H1 (cell line): ENCODE measurements around the gene PID1.

Source experiments
- ATF3 ChIP-seq: IDR thresholded peaks from 2 replicates; pipeline ENCODE4 v1.6.1; 2011; ENCODE audit warnings: low read depth, mild to moderate bottlenecking, low read length; ENCODE audit not compliant: insufficient read depth
- CEBPB ChIP-seq: IDR thresholded peaks from 2 replicates; pipeline ENCODE4 v1.6.1; 2012; ENCODE audit warnings: low read depth, low read length
- CHD2 ChIP-seq: IDR thresholded peaks from 2 replicates; pipeline ENCODE4 v1.6.1; 2012; ENCODE audit warnings: low read length, improper control_type of control experiment
- CTCF ChIP-seq, 3 experiments: IDR thresholded peaks; 1 replicate in 2 of 3; 2 replicates in 1 of 3; pipeline versions ENCODE4 v1.5.1 to v1.6.1; 2011; ENCODE audit warnings: low read length in 3 of 3, mild to moderate bottlenecking in 3 of 3, inconsistent platforms in 2 of 3, low read depth in 1 of 3, moderate library complexity in 1 of 3; ENCODE audit not compliant: insufficient read depth in 1 of 3; ENCODE audit errors: control extremely low read depth in 1 of 3
- EP300 ChIP-seq, 2 experiments: IDR thresholded peaks; 1 replicate in 1 of 2; 2 replicates in 1 of 2; pipeline ENCODE4 v1.6.1; 2011 to 2012; ENCODE audit warnings: low read depth in 2 of 2, low read length in 2 of 2, mild to moderate bottlenecking in 2 of 2, borderline replicate concordance in 1 of 2, inconsistent platforms in 1 of 2, moderate library complexity in 1 of 2
- EZH2 ChIP-seq: fragments of 200-600 bp; sonication (generic); IDR thresholded peaks from 2 replicates; pipeline ENCODE4 v1.7.1; 2012; ENCODE audit warnings: low read depth, mild to moderate bottlenecking, moderate library complexity, low read length, inconsistent platforms; ENCODE audit not compliant: severe bottlenecking
- JUND ChIP-seq: IDR thresholded peaks from 2 replicates; pipeline ENCODE4 v1.6.1; 2011; ENCODE audit warnings: mild to moderate bottlenecking, improper control_type of control experiment, low read length
- KDM1A ChIP-seq: fragments of 200-600, 300-600 bp; sonication (generic); IDR thresholded peaks from 2 replicates; pipeline ENCODE4 v1.7.1; 2016; ENCODE audit warnings: mild to moderate bottlenecking, low read length, borderline replicate concordance
- MAFK ChIP-seq: IDR thresholded peaks from 2 replicates; pipeline ENCODE4 v1.6.1; 2012; ENCODE audit warnings: low read depth, mild to moderate bottlenecking, improper control_type of control experiment, low read length
- MAX ChIP-seq: IDR thresholded peaks from 2 replicates; pipeline ENCODE4 v1.6.1; 2012; ENCODE audit warnings: inconsistent platforms
- NRF1 ChIP-seq: IDR thresholded peaks from 2 replicates; pipeline ENCODE4 v1.6.1; 2011; ENCODE audit warnings: mild to moderate bottlenecking, low read depth, low read length, improper control_type of control experiment
- POLR2A ChIP-seq, 2 experiments: IDR thresholded peaks; 1 replicate in 1 of 2; 2 replicates in 1 of 2; pipeline ENCODE4 v1.6.1; 2011; ENCODE audit warnings: low read depth in 2 of 2, low read length in 2 of 2, mild to moderate bottlenecking in 2 of 2; ENCODE audit errors: control extremely low read depth in 1 of 2
- POLR2AphosphoS5 ChIP-seq: IDR thresholded peaks from 2 replicates; pipeline ENCODE4 v1.6.1; 2011; ENCODE audit warnings: low read depth, low read length
- SUZ12 ChIP-seq: fragments of 200-600 bp; sonication (generic); IDR thresholded peaks from 2 replicates; pipeline ENCODE4 v1.6.1; 2012; ENCODE audit warnings: mild to moderate bottlenecking, inconsistent platforms, low read length, moderate library complexity, mixed read lengths

GRCh38 chr2:229170171-229170570, 100.9 kb downstream of the PID1 start:
- no peak for TF ChIP-seq NRF1
- TF ChIP-seq MAFK, result no peak
- no peak for TF ChIP-seq POLR2A (IDR thresholded peaks at IDR 0.05; ENCODE audit: control extremely low read depth in 1 of 2, low read depth in 2 of 2, low read length in 2 of 2)
- no peak for TF ChIP-seq ATF3
- no peak for TF ChIP-seq EZH2
- TF ChIP-seq JUND, result no peak
- no peak for TF ChIP-seq EP300 (IDR thresholded peaks at IDR 0.05; ENCODE audit: borderline replicate concordance in 1 of 2, low read depth in 2 of 2, low read length in 2 of 2)
- TF ChIP-seq MAX, result no peak
- no peak for TF ChIP-seq CTCF (IDR thresholded peaks at IDR 0.05; ENCODE audit: control extremely low read depth in 1 of 3, insufficient read depth in 1 of 3, low read depth in 1 of 3, low read length in 3 of 3)
- TF ChIP-seq CHD2, result no peak
- TF ChIP-seq KDM1A, result no peak
- no peak for TF ChIP-seq CEBPB
- no peak for TF ChIP-seq SUZ12
- TF ChIP-seq POLR2AphosphoS5, result no peak
